ENCODE results near the gene PLEKHG4B.

PLEKHG4B gene

DNA sequence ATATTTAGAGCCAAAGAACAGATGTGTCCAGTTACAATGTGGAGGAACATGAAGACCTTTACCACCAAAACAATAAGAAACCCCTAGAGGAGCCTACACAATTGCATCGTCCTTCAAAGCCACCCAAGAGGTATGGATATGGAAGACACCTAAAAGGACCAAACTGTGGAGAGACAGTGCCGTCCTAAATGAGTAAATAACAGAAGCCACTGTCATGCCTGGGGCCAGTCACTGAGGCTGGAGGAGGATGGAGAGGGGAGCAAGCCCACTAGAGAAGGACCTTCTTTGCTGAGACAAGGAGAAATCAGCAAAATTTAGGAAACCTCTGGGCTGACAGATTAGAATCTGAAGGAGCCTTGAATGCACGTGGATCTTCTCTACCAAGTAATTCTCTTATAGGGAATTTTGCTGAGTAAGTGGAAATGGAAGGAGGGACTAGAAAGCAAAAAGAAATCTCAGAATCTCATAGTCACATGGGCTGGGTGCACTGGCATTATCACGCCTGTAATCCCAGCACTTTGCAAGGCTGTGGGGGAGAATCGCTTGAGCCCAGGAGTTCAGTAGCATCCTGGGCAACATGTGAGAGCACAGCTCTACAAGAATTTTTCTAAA lies 27.6 kb downstream of the PLEKHG4B start:
- TF ChIP-seq, protein P1, sequence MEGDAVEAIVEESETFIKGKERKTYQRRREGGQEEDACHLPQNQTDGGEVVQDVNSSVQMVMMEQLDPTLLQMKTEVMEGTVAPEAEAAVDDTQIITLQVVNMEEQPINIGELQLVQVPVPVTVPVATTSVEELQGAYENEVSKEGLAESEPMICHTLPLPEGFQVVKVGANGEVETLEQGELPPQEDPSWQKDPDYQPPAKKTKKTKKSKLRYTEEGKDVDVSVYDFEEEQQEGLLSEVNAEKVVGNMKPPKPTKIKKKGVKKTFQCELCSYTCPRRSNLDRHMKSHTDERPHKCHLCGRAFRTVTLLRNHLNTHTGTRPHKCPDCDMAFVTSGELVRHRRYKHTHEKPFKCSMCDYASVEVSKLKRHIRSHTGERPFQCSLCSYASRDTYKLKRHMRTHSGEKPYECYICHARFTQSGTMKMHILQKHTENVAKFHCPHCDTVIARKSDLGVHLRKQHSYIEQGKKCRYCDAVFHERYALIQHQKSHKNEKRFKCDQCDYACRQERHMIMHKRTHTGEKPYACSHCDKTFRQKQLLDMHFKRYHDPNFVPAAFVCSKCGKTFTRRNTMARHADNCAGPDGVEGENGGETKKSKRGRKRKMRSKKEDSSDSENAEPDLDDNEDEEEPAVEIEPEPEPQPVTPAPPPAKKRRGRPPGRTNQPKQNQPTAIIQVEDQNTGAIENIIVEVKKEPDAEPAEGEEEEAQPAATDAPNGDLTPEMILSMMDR (IDR thresholded peaks at IDR 0.05; ENCODE audit: control extremely low read depth, extremely low read depth, low read depth, missing control alignments), result no peak
- ChIA-PET POLR2A (no interaction called here), CTCF (no interaction called here)
- no peak for DNase-seq (ENCODE audit: extremely low spot score)

DNA sequence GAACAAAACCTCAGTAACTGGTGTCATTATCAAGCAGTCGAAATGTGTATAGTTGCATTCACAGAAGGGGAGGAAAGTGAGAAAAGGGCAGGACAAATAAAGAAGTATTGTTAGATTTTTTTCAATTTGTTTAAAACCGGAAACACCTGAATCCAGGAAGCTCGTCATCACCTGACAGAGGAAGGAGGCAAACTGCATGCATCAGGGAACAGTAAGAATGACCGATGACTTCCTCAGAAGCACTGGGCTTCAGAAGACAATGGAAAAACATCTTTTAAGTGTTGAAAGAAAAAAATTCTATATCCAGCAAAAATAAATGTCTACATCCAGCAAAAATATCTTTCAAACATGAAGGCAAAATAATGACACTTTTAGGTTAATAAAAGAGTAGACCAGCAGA lies 29.5 kb downstream of the PLEKHG4B start:
- no peak for DNase-seq (ENCODE audit: extremely low spot score)
- ChIA-PET POLR2A (no interaction called here), CTCF (no interaction called here)
- TF ChIP-seq, protein P1 (IDR thresholded peaks at IDR 0.05; ENCODE audit: control extremely low read depth, extremely low read depth, low read depth, missing control alignments), result no peak

DNA sequence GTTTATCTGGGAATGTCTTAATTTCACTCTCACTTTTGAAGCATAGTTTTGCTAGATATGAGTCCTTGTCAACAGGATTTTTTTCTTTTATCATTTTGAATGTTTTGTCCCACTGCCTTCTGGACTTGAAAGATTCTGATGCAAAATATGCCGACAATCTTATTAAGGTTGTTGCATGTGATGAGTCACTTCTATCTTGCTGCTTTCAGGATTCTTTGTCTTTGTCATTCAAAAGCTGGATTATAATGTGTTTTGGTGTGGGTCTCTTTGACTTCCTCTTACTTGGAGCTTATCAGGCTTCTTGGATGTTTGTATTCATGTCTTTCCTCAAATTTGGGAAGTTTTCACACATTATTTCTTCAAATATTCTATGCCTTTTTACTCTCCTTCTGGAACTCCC lies 33.8 kb downstream of the PLEKHG4B start:
- CTCF ChIA-PET, result no interaction called here
- no peak for DNase-seq (ENCODE audit: extremely low spot score)
- POLR2A ChIA-PET, result no interaction called here
- TF ChIP-seq, protein P1 (IDR thresholded peaks at IDR 0.05; ENCODE audit: control extremely low read depth, extremely low read depth, low read depth, missing control alignments), result no peak

DNA sequence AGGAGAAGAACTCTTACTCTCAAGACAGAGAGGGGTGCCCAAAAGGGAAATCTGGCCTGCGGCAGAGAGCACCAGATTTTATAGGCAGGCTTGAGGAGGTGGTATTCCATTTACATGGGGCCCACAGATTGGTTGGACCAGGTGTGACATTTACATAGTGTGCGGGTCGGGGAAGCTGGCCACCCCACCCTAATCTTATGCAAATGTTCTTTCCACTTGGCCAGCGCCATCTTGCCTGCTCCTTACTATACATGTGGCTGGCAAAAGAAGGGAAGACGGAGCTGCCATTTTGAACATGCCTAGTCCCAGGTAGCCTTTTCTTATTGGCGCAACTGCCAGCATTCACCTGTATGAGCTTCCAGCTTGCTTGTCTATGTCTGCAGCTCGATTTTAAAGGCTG lies 34.8 kb downstream of the PLEKHG4B start:
- TF ChIP-seq, protein P1 (IDR thresholded peaks at IDR 0.05; ENCODE audit: control extremely low read depth, extremely low read depth, low read depth, missing control alignments), result no peak
- POLR2A ChIA-PET, result no interaction called here
- CTCF ChIA-PET, result no interaction called here
- DNase-seq (ENCODE audit: extremely low spot score), result no peak

DNA sequence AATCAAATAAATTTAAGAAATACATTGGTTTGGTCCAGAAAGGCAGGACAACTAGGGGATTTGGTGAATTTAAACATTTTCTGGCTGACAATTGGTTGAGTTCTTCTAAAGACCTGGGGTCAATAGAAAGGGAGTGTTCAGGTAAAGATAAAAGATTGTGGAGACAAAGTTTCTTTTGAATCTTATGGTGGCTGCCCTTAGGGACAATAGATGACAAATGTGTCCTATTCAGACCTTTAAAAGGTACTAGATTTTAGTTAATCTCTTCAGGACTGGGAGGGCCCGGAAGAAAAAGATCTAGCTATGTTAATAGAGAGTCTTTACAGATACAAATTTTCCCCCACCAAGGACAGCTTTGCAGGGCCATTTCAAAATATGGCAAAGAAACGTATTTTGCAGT lies 35.9 kb downstream of the PLEKHG4B start:
- no peak for DNase-seq (ENCODE audit: extremely low spot score)
- CTCF ChIA-PET, result interaction anchor here (1.2 kb wide), 1 partner anchor 11 kb away, joined by 4 read pairs; no protein-coding TSS in a partner anchor
- POLR2A ChIA-PET, result no interaction called here
- TF ChIP-seq, protein P1 (IDR thresholded peaks at IDR 0.05; ENCODE audit: control extremely low read depth, extremely low read depth, low read depth, missing control alignments), result no peak

DNA sequence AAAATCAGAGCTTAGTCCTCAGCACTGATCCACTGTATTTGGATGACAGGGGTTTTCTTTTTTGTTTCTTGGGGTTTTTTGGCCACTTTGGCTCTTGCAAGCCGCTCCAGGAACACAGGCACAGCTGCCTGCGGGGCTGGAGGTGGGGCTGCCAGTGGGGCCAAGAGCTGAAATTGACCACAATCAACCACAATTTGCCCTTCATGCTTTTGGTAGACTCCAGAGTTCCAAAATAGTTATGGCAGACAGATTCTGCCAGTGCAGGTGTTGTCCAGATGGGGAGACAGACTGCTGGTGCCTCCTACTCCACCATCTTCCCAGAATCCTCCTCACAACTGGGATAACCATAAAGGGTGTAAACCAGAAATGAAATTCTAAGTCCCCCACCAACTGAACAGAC lies 36.5 kb downstream of the PLEKHG4B start:
- no peak for DNase-seq (ENCODE audit: extremely low spot score)
- POLR2A ChIA-PET, result no interaction called here
- TF ChIP-seq, protein P1 (IDR thresholded peaks at IDR 0.05; ENCODE audit: control extremely low read depth, extremely low read depth, low read depth, missing control alignments), result no peak
- CTCF ChIA-PET, result interaction anchor here (1.2 kb wide), 1 partner anchor 11 kb away, joined by 4 read pairs; no protein-coding TSS in a partner anchor
